ENCODE results near the gene FGF18. TPM values are rescaled to one million over a fixed set of nuclear protein-coding genes. Genes with fewer than 3 reads are reported as not detected.

Gene FGF18
- polyA plus RNA-seq, 3 donors: not detected

DNA sequence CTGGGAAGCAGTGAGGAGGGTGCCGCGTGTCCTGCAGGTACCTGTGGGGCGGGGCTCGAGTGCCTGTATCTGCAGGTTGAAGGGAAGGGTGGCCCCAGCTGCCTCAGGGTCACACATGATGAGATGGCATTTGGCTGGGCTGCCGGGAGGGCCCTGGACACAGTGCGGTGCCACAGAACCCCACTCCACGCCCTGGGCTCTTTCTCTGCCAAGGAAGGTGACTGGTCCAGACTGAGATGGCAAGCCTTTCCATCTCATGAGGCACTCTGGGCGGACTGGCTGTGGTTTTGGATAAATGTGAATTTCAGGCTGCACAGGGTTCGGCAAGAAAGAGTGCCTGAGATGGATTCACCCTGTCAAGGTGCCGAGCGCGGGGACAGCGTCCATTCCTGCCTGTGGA is 69.4 kb downstream of the FGF18 start:
- no peak overlapping the region for H3K27ac Mint-ChIP-seq
- Histone ChIP-seq H3K4me1 (ENCODE audit: control insufficient read depth in 1 of 2, insufficient read depth in 2 of 2, low read length in 2 of 2) (no peaks in the 10 kb centered on the region), H3K36me3 (replicated peaks in 1 of 2; ENCODE audit: control insufficient read depth in 1 of 2, insufficient read depth in 2 of 2, low read length in 2 of 2) (no peaks in the 10 kb centered on the region), H3K27me3 (ENCODE audit: control insufficient read depth in 2 of 2, insufficient read depth in 2 of 2, low read length in 2 of 2) (no peaks in the 10 kb centered on the region), H3K9me3 (replicated peaks in 1 of 2; ENCODE audit: control insufficient read depth in 1 of 2, insufficient read depth in 1 of 2, low read length in 2 of 2) (no peaks in the 10 kb centered on the region), H3K4me3 (replicated peaks in 1 of 3; ENCODE audit: low read depth in 2 of 3, low read length in 3 of 3) (no peak overlapping the region), H3K9ac (ENCODE audit: insufficient read depth, low read length, poor library complexity, severe bottlenecking) (no peak overlapping the region), H4K20me1 (ENCODE audit: insufficient read depth, low read length) (no peaks in the 10 kb centered on the region), H3K4me2 (replicated peaks; ENCODE audit: extremely low read depth, low read length, poor library complexity, severe bottlenecking) (no peak overlapping the region), H3K27ac (ENCODE audit: low read depth in 1 of 2, low read length in 2 of 2) (no peak overlapping the region), H2AFZ (ENCODE audit: insufficient read depth, low read depth, low read length, poor library complexity, severe bottlenecking) (no peak overlapping the region), H3K79me2 (ENCODE audit: insufficient read depth, low read length) (no peaks in the 10 kb centered on the region)
- WGBS (ENCODE audit: insufficient coverage): 97% methylated on average over 10 of the region's 13 CpGs
- H3K9me3 Mint-ChIP-seq: no peaks in the 10 kb centered on the region
- H3K4me3 Mint-ChIP-seq: no peak overlapping the region
- peaks cover 2% of the 10 kb centered on the region for H3K4me1 Mint-ChIP-seq
- no peak for DNase-seq
- intact Hi-C loops (cut with micrococcal nuclease): no loop called here
- H3K36me3 Mint-ChIP-seq: no peaks in the 10 kb centered on the region
- TF ChIP-seq, protein P1, sequence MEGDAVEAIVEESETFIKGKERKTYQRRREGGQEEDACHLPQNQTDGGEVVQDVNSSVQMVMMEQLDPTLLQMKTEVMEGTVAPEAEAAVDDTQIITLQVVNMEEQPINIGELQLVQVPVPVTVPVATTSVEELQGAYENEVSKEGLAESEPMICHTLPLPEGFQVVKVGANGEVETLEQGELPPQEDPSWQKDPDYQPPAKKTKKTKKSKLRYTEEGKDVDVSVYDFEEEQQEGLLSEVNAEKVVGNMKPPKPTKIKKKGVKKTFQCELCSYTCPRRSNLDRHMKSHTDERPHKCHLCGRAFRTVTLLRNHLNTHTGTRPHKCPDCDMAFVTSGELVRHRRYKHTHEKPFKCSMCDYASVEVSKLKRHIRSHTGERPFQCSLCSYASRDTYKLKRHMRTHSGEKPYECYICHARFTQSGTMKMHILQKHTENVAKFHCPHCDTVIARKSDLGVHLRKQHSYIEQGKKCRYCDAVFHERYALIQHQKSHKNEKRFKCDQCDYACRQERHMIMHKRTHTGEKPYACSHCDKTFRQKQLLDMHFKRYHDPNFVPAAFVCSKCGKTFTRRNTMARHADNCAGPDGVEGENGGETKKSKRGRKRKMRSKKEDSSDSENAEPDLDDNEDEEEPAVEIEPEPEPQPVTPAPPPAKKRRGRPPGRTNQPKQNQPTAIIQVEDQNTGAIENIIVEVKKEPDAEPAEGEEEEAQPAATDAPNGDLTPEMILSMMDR (IDR thresholded peaks at IDR 0.05): no peak
- H3K27me3 Mint-ChIP-seq (ENCODE audit: low read depth in 3 of 3): peaks cover 5 to 11% (median 7%) of the 10 kb centered on the region in 3 donors

GRCh38 chr5:171492781-171493180 is 73.3 kb downstream of the FGF18 start:
- Histone ChIP-seq H3K9me3 (replicated peaks in 1 of 2; ENCODE audit: control insufficient read depth in 1 of 2, insufficient read depth in 1 of 2, low read length in 2 of 2) (no peaks in the 10 kb centered on the region), H3K27me3 (ENCODE audit: control insufficient read depth in 2 of 2, insufficient read depth in 2 of 2, low read length in 2 of 2) (no peaks in the 10 kb centered on the region), H3K36me3 (replicated peaks in 1 of 2; ENCODE audit: control insufficient read depth in 1 of 2, insufficient read depth in 2 of 2, low read length in 2 of 2) (no peaks in the 10 kb centered on the region), H3K4me2 (replicated peaks; ENCODE audit: extremely low read depth, low read length, poor library complexity, severe bottlenecking) (no peak overlapping the region), H3K4me3 (replicated peaks in 1 of 3; ENCODE audit: low read depth in 2 of 3, low read length in 3 of 3) (no peak overlapping the region), H3K79me2 (ENCODE audit: insufficient read depth, low read length) (no peaks in the 10 kb centered on the region), H4K20me1 (ENCODE audit: insufficient read depth, low read length) (no peaks in the 10 kb centered on the region), H2AFZ (ENCODE audit: insufficient read depth, low read depth, low read length, poor library complexity, severe bottlenecking) (no peak overlapping the region), H3K27ac (ENCODE audit: low read depth in 1 of 2, low read length in 2 of 2) (no peak overlapping the region), H3K4me1 (ENCODE audit: control insufficient read depth in 1 of 2, insufficient read depth in 2 of 2, low read length in 2 of 2) (no peaks in the 10 kb centered on the region), H3K9ac (ENCODE audit: insufficient read depth, low read length, poor library complexity, severe bottlenecking) (no peak overlapping the region)
- intact Hi-C loops (cut with micrococcal nuclease): no loop called here
- Mint-ChIP-seq H3K4me3 (no peak overlapping the region), H3K27ac (no peak overlapping the region), H3K9me3 (peaks cover 0 to 2% (median 0%) of the 10 kb centered on the region in 7 donors), H3K4me1 (peaks cover 2% of the 10 kb centered on the region), H3K36me3 (no peaks in the 10 kb centered on the region), H3K27me3 (ENCODE audit: low read depth in 3 of 3) (peaks cover 6 to 13% (median 9%) of the 10 kb centered on the region in 3 donors)
- no peak for DNase-seq
- TF ChIP-seq, protein P1 (IDR thresholded peaks at IDR 0.05): no peak
- WGBS (ENCODE audit: insufficient coverage): 97% methylated on average over 4 of the region's 10 CpGs
